ENCODE results near the gene AP1G1. TPM values are rescaled to one million over a fixed set of nuclear protein-coding genes. Genes with fewer than 3 reads are reported as not detected.

AP1G1 gene
- total and polyA plus RNA-seq, 2 of the 4 experiments (the other 2 are of a cell fraction) = 48.3 to 86.7 TPM

Small RNA genes lying within 50 kb of the gene (microRNA-seq; reads per million reads assigned to microRNA genes)
- not detected for gene AC010653.3 (ENCODE audit: insufficient read depth, insufficient read length)
- gene SNORA70D (ENCODE audit: insufficient read depth, insufficient read length) = not detected
- gene SNORD71 (ENCODE audit: insufficient read depth, insufficient read length) = 137 reads per million, percentile 83 among the genes with 10 or more reads in this experiment

Small RNA genes lying within 50 kb of the gene (small RNA-seq; reads per million reads assigned to genes)
- gene AC010653.3 (0 reads per million in 5 experiments), gene SNORA70D (0 to 0.07 (median 0) reads per million in 5 experiments), gene SNORD71 (61.2 to 2,590 (median 115) reads per million in 5 experiments)

Other genes starting within 250 kb of the AP1G1 start
- not detected in 2 replicates for gene TAT, start 231.7 kb downstream of the AP1G1 start, total RNA-seq (2012; rRNA removed)
- not detected in 2 replicates for gene TAT, start 231.7 kb downstream of the AP1G1 start, polyA plus RNA-seq (2012; rRNA removed)
- not detected in 2 replicates for gene MARVELD3, start 182.7 kb downstream of the AP1G1 start, total RNA-seq (2012; rRNA removed)
- not detected in 2 replicates for gene MARVELD3, start 182.7 kb downstream of the AP1G1 start, polyA plus RNA-seq (2012; rRNA removed)
- 9.2 and 10.2 TPM in 2 replicates for gene PHLPP2, start 84.1 kb downstream of the AP1G1 start, total RNA-seq (2012; rRNA removed)
- gene PHLPP2, start 84.1 kb downstream of the AP1G1 start, polyA plus RNA-seq (2012; rRNA removed) = 5.8 and 6.8 TPM in 2 replicates
- gene ATXN1L, start 37.1 kb upstream of the AP1G1 start, total RNA-seq (2012; rRNA removed) = 5.2 and 5.8 TPM in 2 replicates
- gene ATXN1L, start 37.1 kb upstream of the AP1G1 start, polyA plus RNA-seq (2012; rRNA removed) = 8.0 and 9.2 TPM in 2 replicates
- gene ZNF821, start 75.3 kb upstream of the AP1G1 start, total RNA-seq (2012; rRNA removed) = 4.4 and 5.9 TPM in 2 replicates
- 5.8 and 6.0 TPM in 2 replicates for gene ZNF821, start 75.3 kb upstream of the AP1G1 start, polyA plus RNA-seq (2012; rRNA removed)
- 175 and 186 TPM in 2 replicates for gene IST1, start 86.7 kb upstream of the AP1G1 start, total RNA-seq (2012; rRNA removed)
- gene IST1, start 86.7 kb upstream of the AP1G1 start, polyA plus RNA-seq (2012; rRNA removed) = 122 and 134 TPM in 2 replicates
- gene PKD1L3, start 191.6 kb upstream of the AP1G1 start, total RNA-seq (2012; rRNA removed) = not detected in 2 replicates
- not detected in 2 replicates for gene PKD1L3, start 191.6 kb upstream of the AP1G1 start, polyA plus RNA-seq (2012; rRNA removed)
- gene DHODH, start 199.9 kb upstream of the AP1G1 start, total RNA-seq (2012; rRNA removed) = 3.2 and 3.3 TPM in 2 replicates
- gene DHODH, start 199.9 kb upstream of the AP1G1 start, polyA plus RNA-seq (2012; rRNA removed) = 4.1 and 4.5 TPM in 2 replicates
- gene HP, start 245.7 kb upstream of the AP1G1 start, total RNA-seq (2012; rRNA removed) = not detected in 2 replicates
- gene HP, start 245.7 kb upstream of the AP1G1 start, polyA plus RNA-seq (2012; rRNA removed) = not detected in 2 replicates

Measured in IMR-90 (cell line).